ENCODE data around the gene LPCAT1. TPM values are rescaled to one million over a fixed set of nuclear protein-coding genes. Genes with fewer than 3 reads are reported as not detected.

The LPCAT1 gene
- total and polyA plus RNA-seq, 2 experiments from 2014 or later, result 78.0 to 255 TPM

GRCh38 chr5:1490376-1490775, 33.4 kb downstream of the LPCAT1 start:
- TF ChIP-seq ETS1 (IDR thresholded peaks at IDR 0.05), result no peak
- no peak for TF ChIP-seq ZNF331 (CRISPR knock-in tag; IDR thresholded peaks at IDR 0.05; ENCODE audit: low read depth)
- TF ChIP-seq, protein P1, sequence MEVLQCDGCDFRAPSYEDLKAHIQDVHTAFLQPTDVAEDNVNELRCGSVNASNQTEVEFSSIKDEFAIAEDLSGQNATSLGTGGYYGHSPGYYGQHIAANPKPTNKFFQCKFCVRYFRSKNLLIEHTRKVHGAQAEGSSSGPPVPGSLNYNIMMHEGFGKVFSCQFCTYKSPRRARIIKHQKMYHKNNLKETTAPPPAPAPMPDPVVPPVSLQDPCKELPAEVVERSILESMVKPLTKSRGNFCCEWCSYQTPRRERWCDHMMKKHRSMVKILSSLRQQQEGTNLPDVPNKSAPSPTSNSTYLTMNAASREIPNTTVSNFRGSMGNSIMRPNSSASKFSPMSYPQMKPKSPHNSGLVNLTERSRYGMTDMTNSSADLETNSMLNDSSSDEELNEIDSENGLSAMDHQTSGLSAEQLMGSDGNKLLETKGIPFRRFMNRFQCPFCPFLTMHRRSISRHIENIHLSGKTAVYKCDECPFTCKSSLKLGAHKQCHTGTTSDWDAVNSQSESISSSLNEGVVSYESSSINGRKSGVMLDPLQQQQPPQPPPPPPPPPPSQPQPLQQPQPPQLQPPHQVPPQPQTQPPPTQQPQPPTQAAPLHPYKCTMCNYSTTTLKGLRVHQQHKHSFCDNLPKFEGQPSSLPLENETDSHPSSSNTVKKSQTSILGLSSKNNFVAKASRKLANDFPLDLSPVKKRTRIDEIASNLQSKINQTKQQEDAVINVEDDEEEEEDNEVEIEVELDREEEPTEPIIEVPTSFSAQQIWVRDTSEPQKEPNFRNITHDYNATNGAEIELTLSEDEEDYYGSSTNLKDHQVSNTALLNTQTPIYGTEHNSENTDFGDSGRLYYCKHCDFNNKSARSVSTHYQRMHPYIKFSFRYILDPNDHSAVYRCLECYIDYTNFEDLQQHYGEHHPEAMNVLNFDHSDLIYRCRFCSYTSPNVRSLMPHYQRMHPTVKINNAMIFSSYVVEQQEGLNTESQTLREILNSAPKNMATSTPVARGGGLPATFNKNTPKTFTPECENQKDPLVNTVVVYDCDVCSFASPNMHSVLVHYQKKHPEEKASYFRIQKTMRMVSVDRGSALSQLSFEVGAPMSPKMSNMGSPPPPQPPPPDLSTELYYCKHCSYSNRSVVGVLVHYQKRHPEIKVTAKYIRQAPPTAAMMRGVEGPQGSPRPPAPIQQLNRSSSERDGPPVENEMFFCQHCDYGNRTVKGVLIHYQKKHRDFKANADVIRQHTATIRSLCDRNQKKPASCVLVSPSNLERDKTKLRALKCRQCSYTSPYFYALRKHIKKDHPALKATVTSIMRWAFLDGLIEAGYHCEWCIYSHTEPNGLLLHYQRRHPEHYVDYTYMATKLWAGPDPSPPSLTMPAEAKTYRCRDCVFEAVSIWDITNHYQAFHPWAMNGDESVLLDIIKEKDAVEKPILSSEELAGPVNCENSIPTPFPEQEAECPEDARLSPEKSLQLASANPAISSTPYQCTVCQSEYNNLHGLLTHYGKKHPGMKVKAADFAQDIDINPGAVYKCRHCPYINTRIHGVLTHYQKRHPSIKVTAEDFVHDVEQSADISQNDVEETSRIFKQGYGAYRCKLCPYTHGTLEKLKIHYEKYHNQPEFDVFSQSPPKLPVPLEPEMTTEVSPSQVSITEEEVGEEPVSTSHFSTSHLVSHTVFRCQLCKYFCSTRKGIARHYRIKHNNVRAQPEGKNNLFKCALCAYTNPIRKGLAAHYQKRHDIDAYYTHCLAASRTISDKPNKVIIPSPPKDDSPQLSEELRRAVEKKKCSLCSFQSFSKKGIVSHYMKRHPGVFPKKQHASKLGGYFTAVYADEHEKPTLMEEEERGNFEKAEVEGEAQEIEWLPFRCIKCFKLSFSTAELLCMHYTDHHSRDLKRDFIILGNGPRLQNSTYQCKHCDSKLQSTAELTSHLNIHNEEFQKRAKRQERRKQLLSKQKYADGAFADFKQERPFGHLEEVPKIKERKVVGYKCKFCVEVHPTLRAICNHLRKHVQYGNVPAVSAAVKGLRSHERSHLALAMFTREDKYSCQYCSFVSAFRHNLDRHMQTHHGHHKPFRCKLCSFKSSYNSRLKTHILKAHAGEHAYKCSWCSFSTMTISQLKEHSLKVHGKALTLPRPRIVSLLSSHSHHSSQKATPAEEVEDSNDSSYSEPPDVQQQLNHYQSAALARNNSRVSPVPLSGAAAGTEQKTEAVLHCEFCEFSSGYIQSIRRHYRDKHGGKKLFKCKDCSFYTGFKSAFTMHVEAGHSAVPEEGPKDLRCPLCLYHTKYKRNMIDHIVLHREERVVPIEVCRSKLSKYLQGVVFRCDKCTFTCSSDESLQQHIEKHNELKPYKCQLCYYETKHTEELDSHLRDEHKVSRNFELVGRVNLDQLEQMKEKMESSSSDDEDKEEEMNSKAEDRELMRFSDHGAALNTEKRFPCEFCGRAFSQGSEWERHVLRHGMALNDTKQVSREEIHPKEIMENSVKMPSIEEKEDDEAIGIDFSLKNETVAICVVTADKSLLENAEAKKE (CRISPR knock-in tag; IDR thresholded peaks at IDR 0.05), result no peak
- no peak for TF ChIP-seq JUNB (IDR thresholded peaks at IDR 0.05; ENCODE audit: unreplicated experiment)
- no peak for DNase-seq (ENCODE audit: low spot score)
- Histone ChIP-seq H3K79me2 (replicated peaks; ENCODE audit: insufficient read depth) (peaks cover 25% of the 10 kb centered on the region), H3K4me3 (no peak overlapping the region), H3K27ac (ENCODE audit: low read depth) (no peak overlapping the region), H4K20me1 (replicated peaks; ENCODE audit: insufficient read depth) (peaks cover 13% of the 10 kb centered on the region; the same call in 1 of the 2 replicates), H3F3A (replicated peaks; ENCODE audit: low read depth) (peaks cover 3% of the 10 kb centered on the region; the same call in 1 of the 2 replicates), H3K36me3 (ENCODE audit: insufficient read depth) (peaks cover 32% of the 10 kb centered on the region), H3K4me1 (ENCODE audit: insufficient read depth) (no peaks in the 10 kb centered on the region), H3K27me3 (ENCODE audit: insufficient read depth) (no peaks in the 10 kb centered on the region), H3K9me2 (ENCODE audit: insufficient read depth) (no peaks in the 10 kb centered on the region), H2AFZ (no peak overlapping the region), H3K4me2 (no peak overlapping the region)
- Mint-ChIP-seq H3K27ac (peak overlapping the region; percentile 52; the same call in 1 of the 2 replicates), H3K4me1 (peaks cover 2% of the 10 kb centered on the region; the same call in 1 of the 3 replicates), H3K36me3 (ENCODE audit: low read depth) (peaks cover 91% of the 10 kb centered on the region), H3K4me3 (no peak overlapping the region), H3K27me3 (ENCODE audit: insufficient read depth, low read depth, poor library complexity) (peaks cover 18% of the 10 kb centered on the region), H3K9me3 (no peaks in the 10 kb centered on the region)
- no peak for ATAC-seq

GRCh38 chr5:1489754-1490153, 34.0 kb downstream of the LPCAT1 start:
- Mint-ChIP-seq H3K4me1 (peaks cover 2% of the 10 kb centered on the region; the same call in 1 of the 3 replicates), H3K4me3 (no peak overlapping the region), H3K36me3 (ENCODE audit: low read depth) (peaks cover 91% of the 10 kb centered on the region), H3K27ac (no peak overlapping the region; the same call in 1 of the 2 replicates), H3K9me3 (no peaks in the 10 kb centered on the region), H3K27me3 (ENCODE audit: insufficient read depth, low read depth, poor library complexity) (peaks cover 19% of the 10 kb centered on the region)
- peaks cover 3% of the 10 kb centered on the region; the same call in 1 of the 2 replicates for H3F3A ChIP-seq (replicated peaks; ENCODE audit: low read depth)
- H3K4me3 ChIP-seq, result no peak overlapping the region
- H3K4me1 ChIP-seq (ENCODE audit: insufficient read depth), result no peaks in the 10 kb centered on the region
- DNase-seq (ENCODE audit: low spot score), result no peak
- H3K27me3 ChIP-seq (ENCODE audit: insufficient read depth), result no peaks in the 10 kb centered on the region
- peak overlapping the region; percentile 66; the same call in 1 of the 2 replicates for H3K27ac ChIP-seq (ENCODE audit: low read depth)
- H3K4me2 ChIP-seq, result no peak overlapping the region
- H3K9me2 ChIP-seq (ENCODE audit: insufficient read depth), result no peaks in the 10 kb centered on the region
- peaks cover 21% of the 10 kb centered on the region; the same call in 1 of the 2 replicates for H3K79me2 ChIP-seq (replicated peaks; ENCODE audit: insufficient read depth)
- H2AFZ ChIP-seq, result no peak overlapping the region
- H4K20me1 ChIP-seq (replicated peaks; ENCODE audit: insufficient read depth), result peaks cover 10% of the 10 kb centered on the region; the same call in 1 of the 2 replicates
- no peak for ATAC-seq
- H3K36me3 ChIP-seq (ENCODE audit: insufficient read depth), result peaks cover 32% of the 10 kb centered on the region
- TF ChIP-seq POLR2AphosphoS5 (IDR thresholded peaks at IDR 0.05; ENCODE audit: low read depth), result no peak
- TF ChIP-seq, protein P1 (CRISPR knock-in tag; IDR thresholded peaks at IDR 0.05), result no peak

All from GM23338 (cell line).